HG02938 (cell line): ENCODE results near the gene NOL12.
"Not testable (repeated sequence)": the region's sequence is repeated elsewhere in the genome, so short reads cannot be mapped to it uniquely, and the experiment has no call there.

Experiments
- ATAC-seq: cut with Tn5 transposase; IDR thresholded peaks from one replicate; pipeline ENCODE4 v1.9.1; 2021; ENCODE audit warnings: mild to moderate bottlenecking, moderate library complexity; ENCODE audit not compliant: unreplicated experiment

Gene NOL12

DNA sequence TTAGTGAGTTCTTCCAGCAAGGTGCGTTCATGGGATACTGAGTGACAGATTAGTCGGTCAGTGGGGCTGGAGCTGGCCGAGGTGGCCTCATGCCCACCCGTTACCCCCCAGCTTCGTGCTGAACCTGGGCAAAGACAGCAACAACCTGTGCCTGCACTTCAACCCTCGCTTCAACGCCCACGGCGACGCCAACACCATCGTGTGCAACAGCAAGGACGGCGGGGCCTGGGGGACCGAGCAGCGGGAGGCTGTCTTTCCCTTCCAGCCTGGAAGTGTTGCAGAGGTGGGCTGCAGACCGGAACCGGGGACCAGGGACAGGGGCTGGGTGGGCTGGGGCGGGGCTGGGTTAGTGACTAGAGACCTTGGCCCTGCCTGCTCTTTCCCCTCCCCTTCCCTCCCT lies 7.8 kb upstream of the NOL12 start:
- ATAC-seq = no peak

DNA sequence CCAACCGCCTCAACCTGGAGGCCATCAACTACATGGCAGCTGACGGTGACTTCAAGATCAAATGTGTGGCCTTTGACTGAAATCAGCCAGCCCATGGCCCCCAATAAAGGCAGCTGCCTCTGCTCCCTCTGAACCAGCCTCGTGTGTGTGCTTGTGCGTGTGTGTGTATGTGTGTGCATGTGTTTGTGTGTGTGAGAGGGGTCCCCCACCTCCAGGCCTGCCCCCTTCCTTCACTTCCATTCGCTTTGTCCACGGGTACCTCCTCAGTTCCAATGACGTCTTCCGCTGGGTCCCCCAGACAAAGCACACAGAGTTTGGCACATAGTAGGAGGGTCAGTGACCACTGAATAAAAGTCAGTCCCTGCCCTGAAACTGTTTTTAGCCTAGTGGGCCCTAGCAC lies 6.5 kb upstream of the NOL12 start:
- ATAC-seq = no peak

DNA sequence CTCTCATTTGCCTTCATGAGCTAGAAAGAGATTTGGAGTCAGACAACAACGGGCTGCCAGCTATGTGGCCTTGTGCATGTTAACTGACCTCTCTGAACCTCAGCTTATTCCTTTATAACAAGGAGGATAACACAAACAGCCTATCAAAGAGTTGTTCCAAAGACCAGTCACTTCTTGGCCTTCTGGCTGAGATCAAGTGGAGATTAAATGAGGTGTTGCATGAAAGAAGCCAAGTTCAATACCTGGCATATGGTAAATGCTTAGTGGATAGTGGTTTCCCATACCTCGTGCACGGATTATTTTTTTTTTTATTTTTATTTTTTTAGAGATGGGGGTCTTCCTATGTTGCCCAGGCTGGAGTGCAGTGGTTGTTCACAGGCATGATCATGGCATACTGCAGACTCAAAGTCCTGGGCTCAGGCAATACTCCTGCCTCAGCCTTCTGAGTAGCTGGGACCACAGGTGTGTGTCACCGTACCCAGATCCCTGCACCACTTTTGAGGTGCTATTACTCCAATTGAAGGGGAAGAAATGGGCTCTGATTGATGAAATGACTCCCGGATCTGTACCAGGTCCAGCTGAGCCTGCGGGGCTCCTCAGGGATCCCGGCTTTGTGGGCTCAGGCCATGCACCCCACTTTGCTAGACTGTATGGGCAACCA lies 5.8 kb upstream of the NOL12 start:
- ATAC-seq = no peak

DNA sequence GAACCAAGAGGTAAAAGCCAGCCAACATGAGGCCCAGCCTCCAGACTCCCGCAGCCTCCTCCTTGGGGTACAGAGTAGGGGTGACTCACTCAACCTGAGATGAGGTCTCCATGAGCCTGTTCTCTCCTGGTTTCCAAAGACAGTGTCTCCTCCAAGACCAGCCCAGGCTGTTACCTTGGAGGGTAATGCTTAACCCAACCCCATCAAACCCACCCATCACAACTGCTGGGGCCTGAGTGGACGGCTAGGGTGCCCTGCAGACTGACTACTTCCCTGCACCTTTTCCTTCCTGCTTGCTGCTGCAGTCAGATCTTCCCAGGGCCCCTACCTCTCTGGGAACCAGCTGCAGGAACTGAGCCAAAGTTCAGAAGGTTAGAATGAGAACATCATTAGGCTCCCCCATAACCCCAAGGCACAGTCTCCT lies 5.1 kb upstream of the NOL12 start:
- no peak for ATAC-seq

- no peak for ATAC-seq
Measured at GRCh38 chr22:37681556-37682049, 4.5 kb upstream of the NOL12 start.

GRCh38 chr22:37684803-37685615 lies 1.1 kb upstream of the NOL12 start:
- no peak for ATAC-seq

DNA sequence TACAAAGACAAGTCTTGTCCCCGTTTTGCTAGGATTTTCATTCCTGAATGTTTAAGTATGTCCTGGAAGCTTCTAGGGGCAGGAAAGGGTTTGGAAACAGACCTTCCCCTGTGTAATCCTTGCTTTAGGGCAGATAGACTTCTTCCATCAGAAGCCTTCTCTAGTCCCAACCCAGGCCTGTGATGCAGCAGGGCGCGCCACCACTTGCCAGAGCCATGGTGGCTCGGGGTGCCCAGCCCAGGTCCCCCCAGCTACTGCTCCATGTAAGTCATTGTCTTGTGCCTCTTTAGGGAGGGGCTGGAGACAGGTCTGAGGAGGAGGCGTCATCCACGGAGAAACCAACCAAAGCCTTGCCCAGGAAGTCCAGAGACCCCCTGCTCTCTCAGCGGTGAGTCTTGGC lies 4.3 kb downstream of the NOL12 start:
- ATAC-seq = no peak

DNA sequence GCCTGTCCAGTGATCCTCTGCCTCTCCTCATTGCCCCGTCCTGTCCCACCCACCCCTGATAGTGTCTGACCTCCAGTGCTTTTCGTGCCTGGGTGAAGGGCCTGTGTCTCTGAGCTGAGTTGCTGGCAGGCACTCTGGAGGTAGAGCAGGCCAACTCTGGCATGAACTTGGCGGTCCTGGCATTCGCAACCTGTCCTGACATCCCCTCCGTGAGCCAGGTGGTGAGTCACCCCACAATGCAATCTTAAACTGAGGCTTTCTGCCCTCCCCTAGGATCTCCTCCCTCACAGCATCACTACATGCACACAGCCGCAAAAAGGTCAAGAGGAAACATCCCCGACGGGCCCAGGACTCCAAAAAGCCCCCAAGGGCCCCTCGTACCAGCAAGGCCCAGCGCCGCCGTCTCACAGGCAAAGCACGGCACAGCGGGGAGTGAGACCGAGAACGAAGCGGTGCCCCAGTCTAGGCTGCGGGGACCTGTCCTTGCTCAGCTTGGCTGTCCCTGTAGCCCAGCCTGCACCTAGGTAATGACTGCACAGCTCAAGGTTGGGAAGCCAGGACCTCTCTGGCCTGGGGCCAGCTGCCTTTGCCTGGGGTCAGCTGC lies 4.9 kb downstream of the NOL12 start:
- no peak for ATAC-seq

GRCh38 chr22:37692627-37693285 lies 6.6 kb downstream of the NOL12 start:
- ATAC-seq = no peak

GRCh38 chr22:37694131-37694530 lies 8.0 kb downstream of the NOL12 start:
- ATAC-seq = not testable (repeated sequence)

- not testable (repeated sequence) for ATAC-seq
Measured at GRCh38 chr22:37696260-37696656, 10.1 kb downstream of the NOL12 start.

- no peak for ATAC-seq
Measured at GRCh38 chr22:37696657-37697537, 10.8 kb downstream of the NOL12 start, which contains the start of gene TRIOBP. TRIOBP (plus strand) TSS chr22:37697048; CDS start chr22:37701366, 4,318 bp downstream.

- no peak for ATAC-seq
Measured at GRCh38 chr22:37697538-37697835, 11.3 kb downstream of the NOL12 start.

- no peak for ATAC-seq
Measured at GRCh38 chr22:37701141-37701786, 15.1 kb downstream of the NOL12 start.

- ATAC-seq = no peak
Measured at GRCh38 chr22:37703906-37704305, 17.8 kb downstream of the NOL12 start.

- no peak for ATAC-seq
Measured at GRCh38 chr22:37704645-37705044, 18.5 kb downstream of the NOL12 start.

GRCh38 chr22:37705205-37705604 lies 19.1 kb downstream of the NOL12 start:
- no peak for ATAC-seq

DNA sequence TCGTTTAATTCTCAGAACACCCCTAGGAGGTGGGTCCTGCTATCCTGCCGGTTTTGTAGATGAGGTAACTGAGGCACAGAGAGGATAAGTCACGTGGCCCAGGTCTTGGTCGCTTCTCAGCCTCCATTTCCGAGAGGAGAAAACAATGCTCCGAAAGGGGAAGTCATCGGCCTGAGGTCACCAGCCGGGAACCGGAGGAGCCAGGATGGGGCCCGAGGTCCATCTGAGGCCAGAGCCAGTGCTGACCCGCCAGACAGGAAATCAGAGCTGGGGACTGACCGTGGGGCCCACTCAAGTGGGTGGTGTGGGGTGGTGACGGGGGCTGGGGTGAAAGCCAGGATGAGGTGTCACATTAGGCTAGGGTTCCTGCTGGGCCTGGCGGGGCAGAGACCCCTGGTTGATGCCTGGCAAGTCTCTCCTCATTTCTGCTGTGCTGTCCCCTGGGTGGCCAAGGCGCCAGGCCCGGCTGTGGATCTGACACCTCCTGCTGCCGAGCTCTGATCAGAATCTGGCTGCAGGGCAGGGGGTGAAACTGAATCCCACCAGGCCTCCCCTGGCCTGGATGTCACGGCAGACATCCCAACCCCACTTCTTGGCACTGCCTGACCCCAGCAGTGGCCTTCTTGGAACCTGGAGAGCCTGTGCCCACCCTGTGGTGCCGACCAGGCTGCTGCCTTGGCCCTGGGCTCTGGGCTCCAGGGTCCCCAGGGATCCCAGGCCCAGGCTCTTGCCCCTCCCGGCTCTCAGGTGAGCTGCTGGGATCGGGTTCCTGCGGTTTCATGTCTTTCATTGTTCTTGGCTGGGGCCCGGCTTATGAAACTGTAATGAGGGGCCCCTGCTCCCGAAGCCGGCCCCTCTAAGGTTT lies 22.7 kb downstream of the NOL12 start:
- ATAC-seq = no peak

DNA sequence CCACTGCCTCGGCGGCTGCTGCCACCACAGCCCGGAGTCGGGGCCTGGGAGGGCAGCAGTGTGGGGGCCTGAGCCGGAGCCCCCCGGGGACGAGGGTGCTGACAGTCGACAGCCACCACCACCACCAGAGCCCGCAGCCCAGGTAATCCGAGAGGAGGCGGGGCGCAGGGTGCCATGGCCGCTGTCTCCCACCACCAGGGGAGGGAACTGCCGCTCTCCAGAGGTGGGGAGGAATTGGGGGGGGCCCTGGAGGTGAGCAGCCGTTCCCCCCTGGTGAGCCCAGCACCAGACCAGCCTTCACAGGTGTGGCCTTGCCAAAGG lies 23.3 kb downstream of the NOL12 start:
- no peak for ATAC-seq
